ENCODE results near the gene GSTO1.

Gene GSTO1

DNA sequence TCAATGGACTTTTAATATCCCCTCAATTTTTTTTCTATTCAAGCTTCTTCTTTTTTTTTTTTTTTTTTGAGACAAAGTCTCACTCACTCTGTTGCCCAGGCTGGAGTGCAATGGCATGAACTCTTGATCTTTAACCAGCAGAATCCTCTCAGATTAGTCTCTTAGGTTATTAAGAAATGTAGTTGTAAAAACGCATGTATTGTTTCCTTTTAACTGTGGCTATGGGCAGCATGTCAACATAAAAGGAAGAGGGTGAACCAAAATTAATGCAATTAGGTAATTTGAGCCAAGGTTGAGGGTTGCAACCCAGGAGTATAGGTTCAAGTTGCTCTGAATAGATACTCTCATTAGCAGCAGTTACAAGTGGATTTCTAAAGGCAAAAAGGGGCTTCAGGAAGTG lies 4.3 kb upstream of the GSTO1 start:
- DNase-seq (ENCODE audit: low read depth in 2 of 2), result no peak

DNA sequence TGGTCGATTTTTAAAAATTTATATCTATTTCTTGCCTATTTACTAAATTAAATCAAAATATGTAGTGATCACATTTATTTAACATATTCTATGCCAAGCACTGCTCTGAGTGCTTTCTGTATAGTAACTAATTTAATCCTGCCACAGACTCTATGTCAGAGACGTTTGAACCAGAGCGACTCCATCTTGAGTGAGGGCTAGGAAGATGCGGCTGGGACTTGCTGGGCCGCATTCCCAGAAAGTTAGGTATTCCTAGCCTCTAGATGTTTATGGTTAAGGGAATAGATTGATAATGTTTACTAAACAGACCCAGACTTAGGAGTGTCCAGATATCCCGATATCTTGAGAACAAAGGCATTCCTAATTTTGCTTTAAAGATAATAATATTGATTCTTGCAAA lies 3.2 kb upstream of the GSTO1 start:
- DNase-seq (ENCODE audit: low read depth in 2 of 2), result no peak

DNA sequence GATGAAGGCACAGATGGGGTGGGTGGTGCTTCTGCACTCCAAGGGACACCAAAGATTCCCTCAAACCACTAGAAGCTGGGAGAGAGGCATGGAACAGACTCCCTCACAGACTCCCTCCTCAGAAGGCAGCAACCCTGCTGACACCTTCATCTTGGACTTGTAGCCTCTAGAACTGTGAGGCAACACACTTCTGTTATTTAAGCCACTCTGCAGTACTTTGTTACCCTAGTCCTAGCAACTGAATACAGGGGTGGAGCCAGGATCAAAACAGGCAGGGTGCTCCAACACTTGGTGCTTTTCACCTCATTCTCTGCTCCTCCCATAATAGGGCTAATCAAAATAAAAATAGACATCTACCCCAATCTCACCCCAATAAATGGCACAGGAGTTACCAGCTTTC lies 2.3 kb upstream of the GSTO1 start:
- DNase-seq (ENCODE audit: low read depth in 2 of 2), result no peak

GRCh38 chr10:104253106-104253505 lies 1.6 kb upstream of the GSTO1 start:
- DNase-seq (ENCODE audit: low read depth in 2 of 2), result no peak

GRCh38 chr10:104253606-104254410 lies 884 bp upstream of the GSTO1 start:
- no peak for DNase-seq (ENCODE audit: low read depth in 2 of 2)

GRCh38 chr10:104255311-104255981 lies 754 bp downstream of the GSTO1 start:
- DNase-seq (ENCODE audit: low read depth in 2 of 2), result no peak

DNA sequence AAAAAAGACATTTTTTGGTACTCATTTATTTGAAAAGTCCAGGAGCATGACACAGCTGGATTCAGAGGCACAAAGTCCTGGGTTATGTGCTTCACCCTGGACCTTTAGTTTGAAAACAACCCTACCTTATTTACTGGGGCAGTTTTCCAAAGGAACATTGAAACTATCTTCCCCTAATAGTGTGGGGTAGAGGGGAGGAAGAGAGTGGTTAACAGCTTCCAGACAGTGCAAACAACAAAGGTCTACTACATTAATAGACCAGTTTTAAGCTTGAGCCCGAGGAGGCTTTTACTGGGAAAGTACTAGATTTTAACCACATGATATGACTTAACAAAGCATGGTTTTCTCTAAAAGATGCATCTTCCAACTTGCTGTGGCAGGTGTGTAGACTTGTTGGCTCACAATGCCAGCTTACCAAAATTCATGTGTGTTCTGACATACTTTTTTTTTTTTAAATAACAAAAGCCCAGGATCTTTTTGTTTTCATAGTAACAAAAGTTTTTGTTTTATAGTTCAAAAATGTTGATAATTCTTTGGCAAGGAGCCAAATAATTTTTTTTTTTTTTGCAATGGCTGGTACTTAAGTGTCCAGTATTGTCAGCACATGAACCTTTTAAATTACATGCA lies 1.8 kb downstream of the GSTO1 start:
- no peak for DNase-seq (ENCODE audit: low read depth in 2 of 2)

- no peak for DNase-seq (ENCODE audit: low read depth in 2 of 2)
Measured at GRCh38 chr10:104257235-104257634, 2.5 kb downstream of the GSTO1 start.

DNA sequence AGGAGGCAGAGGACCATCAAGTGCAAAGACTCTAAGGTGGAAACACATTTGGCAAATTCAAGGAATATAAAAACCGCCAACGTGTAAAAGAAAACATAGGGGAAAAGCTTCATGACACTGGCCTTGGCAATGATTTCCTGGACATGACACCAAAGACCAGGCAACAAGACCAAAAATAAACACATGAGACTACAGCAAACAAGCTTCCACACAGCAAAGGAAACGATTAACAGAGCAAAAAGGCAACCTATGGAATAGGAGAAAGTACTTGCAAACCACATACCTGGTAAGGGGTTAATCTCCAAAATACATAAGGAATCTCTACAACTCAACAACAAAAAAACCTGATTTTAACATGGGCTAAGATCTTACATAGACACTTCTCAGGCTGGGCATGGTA lies 3.5 kb downstream of the GSTO1 start:
- DNase-seq (ENCODE audit: low read depth in 2 of 2), result no peak

GRCh38 chr10:104259456-104259855 lies 4.8 kb downstream of the GSTO1 start:
- DNase-seq (ENCODE audit: low read depth in 2 of 2), result no peak

DNA sequence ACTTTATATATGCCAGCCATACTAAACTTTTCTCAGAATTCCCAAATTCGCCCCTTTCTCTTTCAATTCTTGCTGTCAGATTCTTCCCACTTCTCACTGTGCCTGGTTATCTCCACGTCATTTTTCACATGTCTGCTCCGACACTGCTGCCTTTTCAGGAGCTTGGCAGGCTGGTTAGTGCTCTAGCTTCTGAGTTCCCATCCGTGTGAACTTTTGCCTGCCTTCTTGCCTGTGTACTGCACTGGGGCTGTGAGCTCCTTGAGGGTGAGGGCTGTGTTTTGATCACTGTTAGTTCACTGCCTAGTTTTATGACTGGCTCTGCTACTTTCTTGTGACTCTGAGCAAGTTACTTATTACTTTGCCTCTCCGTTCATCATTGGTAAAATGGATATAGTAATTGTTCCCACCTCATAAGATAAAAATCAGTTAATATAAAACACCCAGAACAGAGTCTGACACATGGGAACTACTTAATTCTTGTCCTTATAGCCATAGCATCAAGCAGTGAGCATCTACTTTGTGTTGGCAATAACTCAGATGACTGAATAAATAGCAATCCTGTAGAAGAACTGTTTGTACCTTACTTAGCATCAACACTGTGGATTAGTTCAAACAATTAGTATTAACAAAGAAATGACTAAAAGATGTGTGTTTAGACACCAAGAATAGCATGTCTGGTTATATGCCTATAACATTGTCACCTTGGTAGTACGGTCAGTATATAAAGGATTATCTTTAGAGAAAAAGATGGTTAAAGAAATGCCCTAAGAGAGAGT lies 5.5 kb downstream of the GSTO1 start:
- no peak for DNase-seq (ENCODE audit: low read depth in 2 of 2)

DNA sequence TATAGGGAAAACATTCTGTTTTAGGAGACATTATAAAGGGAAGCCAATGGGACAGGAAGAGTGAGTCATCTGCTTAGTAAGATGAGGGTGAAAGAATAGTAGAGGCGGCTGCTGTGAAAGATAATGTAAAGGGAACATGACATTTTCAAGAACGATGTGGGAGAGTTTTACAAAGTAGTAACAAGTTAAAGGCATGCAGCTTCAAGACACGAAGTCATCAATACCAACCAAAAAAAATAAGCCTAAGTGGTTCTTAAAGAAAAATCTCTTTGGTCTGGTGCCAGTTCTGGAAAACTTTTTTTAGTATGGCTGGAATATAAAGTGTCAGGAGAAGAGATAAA lies 6.1 kb downstream of the GSTO1 start:
- DNase-seq (ENCODE audit: low read depth in 2 of 2), result no peak

DNA sequence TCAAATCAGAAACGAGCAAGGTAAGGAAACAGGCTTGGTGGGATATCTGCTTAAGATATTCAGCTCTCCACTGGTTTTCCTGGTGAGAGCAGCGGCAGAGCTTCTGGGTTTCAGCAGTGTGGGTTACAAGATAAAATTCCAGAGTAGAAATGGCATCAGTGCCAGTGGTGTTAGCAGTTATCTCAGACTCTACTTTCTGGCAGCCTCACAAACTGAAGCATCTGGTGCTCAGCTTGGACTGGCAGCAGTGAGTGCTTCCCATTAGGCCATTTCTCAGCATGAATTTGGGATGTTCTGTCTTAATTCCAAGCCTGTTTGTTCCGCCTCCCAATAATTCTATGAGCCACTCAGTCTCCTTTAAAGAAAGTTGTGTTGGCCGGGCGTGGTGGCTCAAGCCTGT lies 7.4 kb downstream of the GSTO1 start:
- DNase-seq (ENCODE audit: low read depth in 2 of 2), result no peak

DNA sequence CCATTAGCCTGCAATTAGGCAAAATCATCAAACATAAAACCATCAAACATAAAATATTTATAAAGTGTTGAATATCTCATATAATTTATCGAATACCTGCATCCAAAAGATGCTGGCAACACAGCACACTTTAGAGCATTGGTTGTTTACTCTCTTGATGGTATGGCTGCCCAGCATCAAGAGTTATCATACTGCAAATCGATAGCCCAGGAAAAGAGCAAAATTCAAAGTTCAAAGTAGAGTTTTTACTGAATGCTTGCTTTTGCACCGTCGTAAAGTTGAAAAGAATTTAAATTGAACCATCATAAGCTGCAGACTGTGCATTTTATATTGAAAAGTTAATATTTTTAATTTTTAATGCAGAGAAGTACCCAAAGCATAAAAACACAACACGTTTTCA lies 10.1 kb downstream of the GSTO1 start:
- no peak for DNase-seq (ENCODE audit: low read depth in 2 of 2)

GRCh38 chr10:104267721-104268404 lies 13.2 kb downstream of the GSTO1 start:
- DNase-seq (ENCODE audit: low read depth in 2 of 2), result peak in 1 of 2 donors; percentile 24

- no peak for DNase-seq (ENCODE audit: low read depth in 2 of 2)
Measured at GRCh38 chr10:104268405-104268712, 13.7 kb downstream of the GSTO1 start.

- peak; percentile 93 to 96 for DNase-seq (ENCODE audit: low read depth in 2 of 2)
Measured at GRCh38 chr10:104268713-104269645, 14.3 kb downstream of the GSTO1 start, which contains the start of gene GSTO2. TSS of gene GSTO2 (plus strand) at chr10:104269184. CDS start at chr10:104274916, 5,732 bp downstream.

GRCh38 chr10:104273286-104273685 lies 18.6 kb downstream of the GSTO1 start:
- no peak for DNase-seq (ENCODE audit: low read depth in 2 of 2)

DNA sequence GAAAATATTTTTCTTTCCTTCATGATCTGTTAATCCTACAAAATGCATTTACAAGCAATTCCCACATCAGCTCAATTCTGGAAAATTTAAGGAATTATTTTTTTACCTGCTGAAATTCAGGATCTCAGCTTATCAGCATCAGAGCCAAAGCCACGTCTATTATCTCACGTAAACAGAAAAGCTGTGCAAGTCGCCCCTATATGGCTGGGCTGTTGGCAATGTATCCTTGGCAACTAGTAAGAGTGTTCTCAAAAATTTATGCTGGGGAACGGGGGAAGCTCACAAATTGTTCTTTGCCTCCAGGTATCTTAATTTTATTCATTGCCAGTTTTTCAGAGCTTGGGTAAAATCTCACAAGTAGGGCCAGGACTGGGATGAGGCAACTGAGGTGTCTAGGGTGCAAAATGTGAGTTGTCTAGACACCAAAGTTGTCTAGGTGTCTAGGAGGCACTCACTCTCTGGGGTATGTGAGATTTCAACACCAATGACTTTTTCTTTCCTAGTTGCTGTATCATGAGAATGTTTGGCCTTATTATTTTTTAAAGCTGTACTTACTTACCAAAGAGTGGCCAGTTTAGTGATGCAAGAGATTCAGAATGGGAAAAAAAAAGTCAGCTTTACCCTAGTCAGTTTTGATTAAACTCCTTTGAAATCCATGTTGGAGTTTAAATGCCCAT lies 19.3 kb downstream of the GSTO1 start:
- no peak for DNase-seq (ENCODE audit: low read depth in 2 of 2)
